ENCODE data around the gene ROR1.

The ROR1 gene

GRCh38 chr1:64175639-64176038, 401.8 kb downstream of the ROR1 start:
- DNase-seq (ENCODE audit: low read depth in 2 of 2): no peak

GRCh38 chr1:64176659-64177058, 402.8 kb downstream of the ROR1 start:
- DNase-seq (ENCODE audit: low read depth in 2 of 2): no peak

- DNase-seq (ENCODE audit: low read depth in 2 of 2): no peak
Observed at GRCh38 chr1:64179588-64179987, 405.8 kb downstream of the ROR1 start.

GRCh38 chr1:64182207-64182606, 408.4 kb downstream of the ROR1 start:
- no peak for DNase-seq (ENCODE audit: low read depth in 2 of 2)

GRCh38 chr1:64183395-64184002, 409.7 kb downstream of the ROR1 start:
- no peak for DNase-seq (ENCODE audit: low read depth in 2 of 2)

GRCh38 chr1:64184003-64184440, 410.2 kb downstream of the ROR1 start:
- no peak for DNase-seq (ENCODE audit: low read depth in 2 of 2)

DNA sequence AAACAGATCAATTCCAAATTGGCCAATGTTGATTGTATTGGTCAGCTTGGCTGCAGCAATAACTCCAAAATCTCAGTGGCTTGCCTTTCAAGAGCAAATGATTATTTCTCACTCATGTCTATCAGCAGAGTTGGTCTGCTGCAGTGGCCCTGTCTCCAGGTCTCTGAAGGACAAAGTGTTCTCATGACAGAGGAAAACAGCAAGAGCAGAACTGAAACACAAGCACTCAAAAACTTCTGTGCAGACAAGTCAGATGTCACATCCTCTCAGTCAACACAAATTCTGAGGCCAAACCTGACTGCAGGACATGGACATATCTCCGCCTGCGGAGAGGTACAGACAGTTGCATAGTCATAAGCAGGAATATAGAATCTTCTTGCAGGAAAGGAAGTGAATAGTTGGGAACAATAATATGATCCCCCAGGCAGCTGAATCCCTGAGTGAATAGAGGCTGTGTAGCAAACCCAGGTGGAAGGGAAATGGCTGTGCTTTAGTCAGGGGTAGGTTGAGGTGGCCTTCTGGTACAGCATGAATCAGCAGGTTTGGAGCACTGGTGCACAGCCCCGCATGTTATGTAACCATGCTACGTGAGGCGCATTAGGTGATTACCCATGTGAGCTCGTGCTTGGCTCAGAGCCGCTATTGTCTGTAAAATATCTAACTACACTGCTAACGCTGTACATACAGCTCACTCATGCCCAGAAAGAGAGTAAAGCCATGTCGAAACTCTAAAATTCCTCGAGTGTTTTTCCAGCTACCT, 412.5 kb downstream of the ROR1 start:
- DNase-seq (ENCODE audit: low read depth in 2 of 2): no peak

DNA sequence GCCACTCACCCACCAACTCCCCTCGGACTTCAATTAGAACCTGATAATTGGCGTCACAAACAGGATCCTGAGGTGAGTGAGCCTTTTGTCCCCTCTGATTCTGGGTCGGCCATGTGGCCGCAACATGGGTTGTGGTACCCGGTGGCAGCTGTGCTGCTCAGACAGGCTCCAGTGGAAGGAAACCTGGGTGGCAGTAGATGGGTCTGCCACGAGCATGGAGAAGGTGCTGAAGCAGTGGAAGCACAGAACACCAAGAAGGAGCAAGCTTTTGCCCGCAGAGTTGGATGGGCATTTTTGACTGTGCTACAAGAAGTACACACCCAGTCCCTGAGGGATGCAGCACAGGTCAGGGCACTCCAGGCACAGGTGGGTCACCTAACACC, 413.1 kb downstream of the ROR1 start:
- no peak for DNase-seq (ENCODE audit: low read depth in 2 of 2)

DNA sequence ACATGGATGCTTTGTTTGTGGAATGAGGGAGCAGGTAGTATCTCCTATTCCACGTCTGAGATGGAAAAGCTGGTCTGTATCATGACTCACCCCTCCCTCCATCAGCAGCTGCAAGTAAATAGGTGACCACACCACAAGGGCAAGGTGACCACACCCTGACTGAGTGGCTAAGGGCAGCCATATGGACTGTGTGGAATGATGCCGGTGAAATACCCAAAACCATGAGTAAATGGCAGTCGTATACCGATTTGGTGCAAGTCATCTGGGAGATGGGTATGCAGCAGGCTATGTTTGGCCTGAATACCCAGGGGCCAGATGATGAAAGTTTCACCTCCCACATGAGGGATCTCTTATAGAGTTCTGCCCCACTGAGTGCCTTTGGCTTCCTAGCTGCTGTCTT, 413.8 kb downstream of the ROR1 start:
- DNase-seq (ENCODE audit: low read depth in 2 of 2): no peak

DNA sequence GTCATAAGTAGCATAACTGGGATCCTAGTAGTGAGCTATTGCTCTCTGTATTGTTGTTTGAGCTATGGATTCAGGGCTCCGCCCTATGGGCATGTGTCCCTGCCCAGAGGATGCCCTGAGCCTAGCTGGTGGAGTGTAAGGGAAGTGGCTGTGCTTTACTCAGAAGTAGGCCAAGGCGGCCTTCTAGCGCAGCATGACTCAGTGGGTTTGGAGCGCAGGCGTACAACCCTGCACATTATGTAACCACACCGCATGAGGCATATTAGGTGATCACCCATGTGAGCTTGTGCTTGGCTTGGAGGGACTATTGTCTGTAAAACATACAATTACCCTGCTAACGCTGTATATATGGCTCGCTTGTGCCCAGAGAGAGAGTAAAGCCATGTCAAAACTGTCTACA, 418.5 kb downstream of the ROR1 start:
- no peak for DNase-seq (ENCODE audit: low read depth in 2 of 2)

- no peak for DNase-seq (ENCODE audit: low read depth in 2 of 2)
Observed at GRCh38 chr1:64194168-64195080, 420.6 kb downstream of the ROR1 start.

- DNase-seq (ENCODE audit: low read depth in 2 of 2): no peak
Observed at GRCh38 chr1:64195081-64195395, 421.2 kb downstream of the ROR1 start.

GRCh38 chr1:64196074-64196870, 422.5 kb downstream of the ROR1 start:
- DNase-seq (ENCODE audit: low read depth in 2 of 2): no peak

- no peak for DNase-seq (ENCODE audit: low read depth in 2 of 2)
Observed at GRCh38 chr1:64197076-64197475, 423.3 kb downstream of the ROR1 start.

- DNase-seq (ENCODE audit: low read depth in 2 of 2): no peak
Observed at GRCh38 chr1:64199154-64199553, 425.3 kb downstream of the ROR1 start.

- no peak for DNase-seq (ENCODE audit: low read depth in 2 of 2)
Observed at GRCh38 chr1:64200064-64200463, 426.2 kb downstream of the ROR1 start.

- no peak for DNase-seq (ENCODE audit: low read depth in 2 of 2)
Observed at GRCh38 chr1:64203420-64203819, 429.6 kb downstream of the ROR1 start, which contains the start of gene UBE2U. UBE2U (plus strand) TSS chr1:64203623; CDS start chr1:64204051, 428 bp downstream.

GRCh38 chr1:64209221-64209620, 435.4 kb downstream of the ROR1 start:
- DNase-seq (ENCODE audit: low read depth in 2 of 2): no peak

DNA sequence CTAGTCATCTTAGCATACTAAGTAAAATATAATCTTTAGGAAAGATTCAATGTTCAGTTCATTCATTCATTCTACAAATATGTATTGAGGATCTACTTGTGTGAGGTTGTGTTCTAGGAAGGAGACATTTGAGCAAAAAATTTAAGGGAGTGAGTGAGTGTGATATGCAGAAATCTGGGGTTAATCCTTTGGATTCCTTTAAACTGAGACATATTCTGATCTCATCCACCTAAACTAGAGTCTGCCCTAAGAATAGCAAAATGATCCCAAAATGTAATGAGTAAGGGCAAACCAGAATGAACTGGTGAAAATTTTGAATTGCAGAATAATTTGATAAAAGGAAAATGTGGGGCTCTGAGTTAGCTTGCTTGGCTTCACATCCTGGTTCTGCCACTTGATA, 438.2 kb downstream of the ROR1 start:
- DNase-seq (ENCODE audit: low read depth in 2 of 2): no peak

DNA sequence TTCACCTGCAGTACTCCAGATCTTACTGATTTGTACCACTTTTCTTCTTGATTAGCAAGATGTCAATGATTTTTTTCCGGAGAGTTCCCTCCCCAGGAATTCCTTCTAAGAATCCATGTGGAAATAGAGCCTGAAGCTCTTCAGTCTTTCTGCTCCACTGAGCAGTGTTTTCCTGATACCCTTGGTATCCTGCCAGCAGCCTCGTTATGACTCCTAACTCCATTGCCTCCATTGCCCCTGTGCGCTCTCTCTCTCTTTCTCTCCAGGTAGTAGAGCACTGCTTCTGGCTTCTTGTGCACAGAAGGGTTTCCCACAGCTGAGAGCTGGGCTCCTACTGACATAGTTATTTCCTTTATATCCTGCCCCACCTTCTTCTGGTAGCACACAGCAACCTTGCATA, 441.8 kb downstream of the ROR1 start:
- DNase-seq (ENCODE audit: low read depth in 2 of 2): no peak

GRCh38 chr1:64220241-64220640, 446.4 kb downstream of the ROR1 start:
- no peak for DNase-seq (ENCODE audit: low read depth in 2 of 2)

Data from activated CD4-positive, alpha-beta T cell treated with anti-CD3 and anti-CD28 coated beads for 24 hours (primary cell).